ENCODE data around the gene NHLH1.
A peak's percentile ranks its signal among the peaks of the same experiment; 100 is the strongest.

NHLH1 gene

DNA sequence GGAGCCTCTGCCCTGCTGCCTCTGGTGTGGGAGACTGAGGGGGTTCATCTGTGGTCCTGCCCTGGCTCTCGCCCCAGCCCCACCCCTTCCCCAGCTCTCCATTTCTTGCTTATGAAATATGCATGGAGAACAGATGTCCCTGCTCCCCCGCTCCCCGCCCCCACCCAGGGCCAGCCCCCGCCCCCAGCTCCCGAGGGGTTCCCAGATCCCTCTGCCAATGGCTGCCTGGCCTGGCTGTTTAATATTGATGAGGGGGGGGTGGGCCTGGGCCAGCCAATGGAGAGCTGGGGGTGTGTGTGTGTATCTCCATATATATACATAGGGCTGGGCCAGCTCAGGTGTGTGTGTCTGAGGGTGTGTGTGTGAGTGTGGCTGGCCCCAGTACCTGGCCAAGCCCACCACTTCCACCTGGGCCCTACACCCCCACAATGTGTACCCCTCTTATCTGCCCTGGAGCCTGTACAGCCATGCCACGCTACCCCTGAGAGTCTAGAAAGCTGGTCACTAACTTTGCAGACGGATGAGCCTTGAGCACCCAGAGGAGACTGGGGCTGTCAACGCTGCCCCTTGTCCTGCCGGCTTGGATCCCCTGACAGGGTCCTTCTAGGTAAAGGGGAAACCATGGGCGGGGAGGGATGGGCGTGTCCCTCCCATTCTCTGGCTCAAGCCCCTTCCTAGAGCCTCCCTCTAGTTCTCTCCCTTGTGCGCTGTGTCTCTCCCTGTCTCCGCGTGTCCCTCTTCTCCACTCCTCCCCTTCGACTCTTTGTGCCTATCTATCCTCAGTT, at the start of gene NHLH1:
TSS of gene NHLH1 (plus strand) at position 341 of the 785 bp plus-strand sequence. CDS start 3,661 bp downstream, outside the sequence.
- peak; percentile 86 to 91 for DNase-seq

DNA sequence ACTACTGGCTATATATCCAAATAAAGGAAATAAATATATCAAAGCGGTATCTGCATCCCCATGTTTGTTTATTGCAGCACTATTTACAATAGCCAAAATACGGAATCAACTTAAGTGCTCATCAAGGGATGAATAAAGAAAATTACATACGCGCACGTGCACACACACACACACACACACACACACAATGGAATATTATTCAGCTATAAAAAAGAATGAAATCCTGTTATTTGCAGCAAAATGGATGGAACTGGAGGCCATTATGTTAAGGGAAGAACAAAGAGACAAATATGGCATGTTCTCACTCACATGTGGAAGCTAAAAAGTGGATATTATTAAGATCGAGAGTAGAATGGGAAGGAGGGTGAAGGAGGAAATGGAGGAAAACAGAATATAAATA, 44.0 kb upstream of the NHLH1 start:
- no peak for DNase-seq

DNA sequence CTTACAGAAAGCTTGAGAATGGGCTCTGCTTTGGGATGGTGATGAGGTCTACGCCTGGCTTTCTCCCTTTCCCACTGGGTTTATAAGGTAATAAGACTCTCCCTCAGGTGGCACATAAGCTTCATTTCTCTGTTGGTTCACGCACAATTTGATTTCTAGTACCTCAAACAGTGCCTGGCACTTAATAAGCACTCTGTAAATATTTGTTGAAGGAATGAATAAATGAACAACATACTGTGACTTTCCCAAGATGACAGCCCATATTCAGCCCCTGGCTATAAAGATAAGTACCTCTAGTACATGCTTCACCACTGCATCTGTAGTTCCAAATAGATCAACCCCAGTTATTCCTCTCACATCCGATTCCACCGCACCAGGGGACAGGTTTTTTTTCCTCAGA, 41.6 kb upstream of the NHLH1 start:
- no peak for DNase-seq

DNA sequence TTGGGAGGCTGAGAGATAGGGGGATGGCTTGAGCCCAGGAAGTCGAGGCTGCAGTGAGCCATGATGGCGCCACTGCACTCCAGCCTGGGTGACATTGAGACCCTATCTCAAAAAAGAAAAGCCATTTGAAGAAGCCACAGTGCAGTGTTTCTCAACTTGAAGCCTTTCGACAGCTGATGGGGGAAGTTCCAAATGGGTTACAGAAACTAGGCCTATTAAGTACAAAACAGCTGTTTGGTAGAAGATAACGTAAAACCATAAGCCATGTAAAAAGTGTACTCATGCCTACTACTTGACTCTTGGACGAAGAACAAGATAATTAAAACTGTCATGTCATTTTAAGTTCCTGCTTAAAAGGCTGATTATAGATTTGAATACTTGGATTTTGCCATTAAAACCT, 40.5 kb upstream of the NHLH1 start:
- DNase-seq, result no peak

- no peak for DNase-seq
Measured at GRCh38 chr1:160328184-160328583, 38.7 kb upstream of the NHLH1 start.

- DNase-seq, result no peak
Measured at GRCh38 chr1:160330119-160330518, 36.8 kb upstream of the NHLH1 start.

DNA sequence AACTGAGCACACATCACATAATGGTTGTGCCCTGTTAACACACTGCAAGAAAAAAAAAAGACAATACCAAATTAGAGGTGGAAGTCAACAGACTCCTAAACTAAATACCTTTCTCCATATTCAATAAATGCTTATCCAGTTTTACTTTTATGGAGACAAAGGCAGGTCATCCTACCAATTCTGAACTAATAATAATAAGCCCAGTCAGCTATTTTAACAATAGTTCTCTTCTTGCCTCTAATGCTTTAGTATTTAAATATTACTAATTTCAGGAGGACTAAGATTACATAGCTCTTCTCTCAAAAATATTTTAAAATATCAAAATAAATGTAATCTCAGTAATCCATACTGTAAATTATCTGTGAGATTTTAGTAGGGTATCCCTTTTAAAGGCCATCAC, 34.4 kb upstream of the NHLH1 start:
- DNase-seq, result no peak

- no peak for DNase-seq
Measured at GRCh38 chr1:160338580-160338979, 28.3 kb upstream of the NHLH1 start.

- no peak for DNase-seq
Measured at GRCh38 chr1:160340146-160340545, 26.7 kb upstream of the NHLH1 start.

DNA sequence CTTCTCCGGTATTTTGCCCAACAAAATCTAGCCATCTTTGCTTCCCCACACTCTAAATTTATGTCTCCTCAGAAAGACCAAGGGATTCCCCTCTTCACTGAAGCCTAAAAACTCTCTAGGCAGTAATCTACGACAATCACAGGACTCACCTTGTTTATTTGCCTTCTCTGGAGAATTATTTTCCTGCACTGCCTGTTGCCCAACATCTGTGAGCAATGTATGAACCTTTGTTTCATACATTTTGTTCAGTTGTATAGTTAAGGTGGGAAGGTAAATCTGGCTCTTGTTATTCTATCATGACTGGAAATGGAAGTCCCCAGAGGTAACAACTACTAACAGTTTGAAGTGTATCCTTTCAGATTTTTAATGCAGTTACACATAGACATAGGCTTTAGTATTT, 26.0 kb upstream of the NHLH1 start:
- DNase-seq, result no peak

- no peak for DNase-seq
Measured at GRCh38 chr1:160342526-160342925, 24.3 kb upstream of the NHLH1 start.

GRCh38 chr1:160342953-160343869, 23.7 kb upstream of the NHLH1 start, which contains the start of the genes COPA and NCSTN:
COPA (minus strand) TSS chr1:160343250; CDS start chr1:160343170, 80 bp downstream.
NCSTN (plus strand) TSS chr1:160343383; CDS start chr1:160343397, 14 bp downstream.
- DNase-seq, result peak; percentile 89 to 92

GRCh38 chr1:160344241-160344640, 22.6 kb upstream of the NHLH1 start:
- DNase-seq, result no peak

DNA sequence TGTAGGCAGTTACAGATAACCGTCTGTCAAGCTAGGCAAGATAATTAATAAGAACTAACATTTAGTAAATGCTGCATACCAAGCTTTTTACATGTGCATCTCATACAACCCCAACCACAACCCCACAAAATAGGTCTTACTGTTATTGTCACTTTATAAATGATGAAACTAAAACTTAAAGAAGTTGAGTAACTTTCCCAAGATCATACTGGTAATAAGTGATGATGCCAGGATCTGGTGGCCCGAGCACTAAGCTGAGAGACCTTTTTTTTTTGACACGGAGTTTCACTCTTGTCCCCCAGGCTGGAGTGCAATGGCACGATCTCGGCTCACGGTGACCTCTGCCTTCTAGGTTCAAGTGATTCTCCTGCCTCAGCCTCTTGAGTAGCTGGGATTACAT, 21.9 kb upstream of the NHLH1 start:
- DNase-seq, result no peak

DNA sequence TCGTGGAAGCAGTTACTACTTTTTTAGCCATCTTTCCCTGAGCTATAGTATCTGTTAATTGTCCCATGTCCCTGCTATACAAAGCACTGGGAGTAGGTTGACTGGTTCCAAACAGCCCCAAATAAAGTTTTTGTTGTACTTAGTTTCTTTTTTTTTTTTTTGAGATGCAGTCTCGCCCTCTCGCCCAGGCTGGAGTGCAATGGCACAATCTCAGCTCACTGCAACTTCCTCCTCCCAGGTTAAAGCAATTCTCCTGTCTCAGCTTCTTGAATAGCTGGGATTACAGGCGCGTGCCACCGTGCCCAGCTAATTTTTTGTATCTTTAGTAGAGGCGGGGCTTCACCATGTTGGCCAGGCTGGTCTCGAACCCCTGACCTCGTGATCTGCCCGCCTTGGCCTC, 20.4 kb upstream of the NHLH1 start:
- DNase-seq, result no peak

DNA sequence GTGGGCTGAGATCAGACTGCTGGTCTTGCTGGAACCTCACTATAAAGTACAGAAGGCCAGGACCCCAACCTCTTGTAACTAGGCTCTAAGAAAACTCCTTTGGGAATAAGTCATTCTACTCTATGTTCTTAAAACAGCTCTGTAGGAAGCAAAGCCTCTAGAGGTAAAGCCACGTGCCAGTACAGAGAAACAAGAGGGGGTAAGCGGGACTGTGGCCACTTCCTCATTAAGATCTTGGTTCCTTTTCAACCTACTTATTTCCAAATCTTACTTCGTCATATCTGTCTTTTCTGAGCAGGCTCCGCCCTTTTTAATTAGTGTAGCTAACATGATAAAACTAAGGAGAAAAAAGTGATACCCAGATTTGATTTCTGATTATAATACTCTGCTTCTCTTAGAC, 19.9 kb upstream of the NHLH1 start:
- no peak for DNase-seq

- DNase-seq, result no peak
Measured at GRCh38 chr1:160351629-160352028, 15.2 kb upstream of the NHLH1 start.

DNA sequence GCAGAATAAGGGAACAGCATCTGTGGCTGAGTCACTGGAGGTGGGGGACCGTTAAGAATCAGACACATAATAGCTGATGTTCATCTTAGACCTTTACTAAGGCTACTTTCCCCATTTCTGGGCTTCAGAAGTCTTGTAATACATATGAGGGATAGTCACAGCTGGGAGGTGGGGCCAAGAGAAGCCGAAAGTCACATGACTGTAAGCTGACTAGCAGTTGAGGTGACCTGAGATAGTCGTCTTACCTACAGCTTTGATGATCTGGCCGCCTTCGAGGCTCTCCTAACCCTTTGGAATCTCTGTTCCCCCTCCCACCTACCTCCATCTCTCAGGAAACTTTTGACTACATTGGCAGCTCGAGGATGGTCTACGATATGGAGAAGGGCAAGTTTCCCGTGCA, 14.3 kb upstream of the NHLH1 start:
- no peak for DNase-seq

DNA sequence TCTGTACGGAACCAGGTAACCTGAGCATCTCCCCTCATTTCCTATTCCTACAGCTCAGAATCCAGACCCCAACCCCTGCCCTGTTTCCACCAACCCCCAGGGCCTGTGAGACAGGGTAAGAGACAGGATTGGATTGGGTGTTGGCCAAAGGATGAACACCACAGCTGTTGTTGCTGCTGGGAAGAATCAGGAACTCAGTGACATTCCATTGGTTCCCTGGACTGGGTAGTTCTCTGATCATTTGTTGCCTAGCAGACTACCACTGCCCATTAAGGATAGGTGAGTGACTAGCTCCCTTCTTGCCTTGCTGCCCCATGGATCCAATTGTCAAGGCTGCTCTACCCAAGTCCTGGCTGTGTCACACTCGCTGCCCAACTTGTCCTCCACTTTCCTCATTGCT, 13.6 kb upstream of the NHLH1 start:
- no peak for DNase-seq

- DNase-seq, result peak in 1 of 2 experiments; percentile 49
Measured at GRCh38 chr1:160354388-160354985, 12.4 kb upstream of the NHLH1 start.

GRCh38 chr1:160357286-160358002, 9.4 kb upstream of the NHLH1 start:
- no peak for DNase-seq

GRCh38 chr1:160358073-160358472, 8.8 kb upstream of the NHLH1 start:
- DNase-seq, result no peak

All from NCI-H524 (cell line).